Suppressor macrophage treated with lipopolysaccharide for 1 hour (primary cell): ENCODE results near the gene IL15RA.
A peak's percentile ranks its signal among the peaks of the same experiment; 100 is the strongest.
"Not testable (repeated sequence)": the region's sequence is repeated elsewhere in the genome, so short reads cannot be mapped to it uniquely, and the experiment has no call there.

ENCODE experiments used
- DNase-seq, 3 donors: peaks; one replicate each; pipeline ENCODE4 v3.0.0-alpha.2; 2020 to 2022

The IL15RA gene

DNA sequence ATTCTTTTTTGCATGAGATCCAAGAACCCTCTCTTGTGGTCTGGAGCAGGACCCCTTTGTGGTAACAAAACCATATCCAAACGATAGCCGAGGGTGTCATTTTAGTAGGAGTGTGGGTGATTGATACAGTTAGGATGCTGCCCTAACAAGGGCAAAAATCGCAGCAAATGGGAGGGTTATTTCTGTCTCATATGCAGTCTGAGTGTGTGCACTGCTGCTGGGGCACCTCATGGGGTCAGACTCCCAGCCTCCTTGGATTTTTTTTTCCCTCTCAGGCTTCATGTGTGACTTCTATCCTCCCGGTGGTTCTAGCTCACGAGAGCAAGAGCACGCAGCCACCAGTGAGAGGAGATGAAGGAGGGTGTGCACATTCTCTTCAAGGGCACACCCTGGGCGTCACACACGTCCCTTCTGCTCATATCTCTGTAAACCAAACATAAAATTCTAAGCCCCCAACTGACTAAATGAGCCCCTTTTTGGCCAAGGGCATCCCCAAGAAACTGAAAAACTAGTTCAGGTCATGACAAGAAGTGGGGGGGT, 28.6 kb upstream of the IL15RA start:
- DNase-seq = no peak

GRCh38 chr10:6005161-6005804, 27.9 kb upstream of the IL15RA start:
- DNase-seq = not testable (repeated sequence)

DNA sequence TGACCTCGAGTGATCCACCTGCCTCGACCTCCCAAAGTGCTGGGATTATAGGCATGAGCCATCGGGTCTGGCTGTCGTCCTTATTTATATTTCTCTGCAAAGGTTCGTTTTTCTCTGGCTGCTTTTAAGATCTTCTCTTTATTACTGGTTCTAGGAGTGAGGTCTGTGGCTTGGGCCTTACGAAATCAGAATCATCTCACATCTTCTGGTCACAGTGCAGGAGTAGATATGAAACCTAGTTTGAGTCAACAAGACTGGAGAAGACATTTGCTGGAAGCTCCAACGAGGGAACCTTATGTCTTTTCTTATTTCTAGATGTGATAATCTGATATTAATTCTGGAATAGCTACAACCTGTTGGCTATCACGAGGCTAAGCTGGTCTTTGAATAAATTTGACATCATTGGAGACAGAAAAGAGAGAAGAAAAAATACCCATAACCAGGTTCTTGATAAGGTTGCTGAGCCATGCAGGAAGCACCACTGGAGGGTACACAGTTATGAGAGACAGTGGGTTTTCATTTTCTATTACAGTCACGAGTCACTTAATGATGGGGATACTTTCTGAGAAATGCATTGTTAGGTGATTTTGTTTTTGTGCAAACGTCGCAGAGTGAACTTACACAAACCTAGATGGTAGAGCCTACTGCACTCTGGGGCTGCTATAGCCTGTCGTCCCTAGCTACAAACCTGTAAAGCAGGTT, 25.6 kb upstream of the IL15RA start:
- no peak for DNase-seq

- DNase-seq = no peak
Measured at GRCh38 chr10:5999440-6000165, 22.3 kb upstream of the IL15RA start.

GRCh38 chr10:5996696-5997095, 19.4 kb upstream of the IL15RA start:
- DNase-seq = no peak

DNA sequence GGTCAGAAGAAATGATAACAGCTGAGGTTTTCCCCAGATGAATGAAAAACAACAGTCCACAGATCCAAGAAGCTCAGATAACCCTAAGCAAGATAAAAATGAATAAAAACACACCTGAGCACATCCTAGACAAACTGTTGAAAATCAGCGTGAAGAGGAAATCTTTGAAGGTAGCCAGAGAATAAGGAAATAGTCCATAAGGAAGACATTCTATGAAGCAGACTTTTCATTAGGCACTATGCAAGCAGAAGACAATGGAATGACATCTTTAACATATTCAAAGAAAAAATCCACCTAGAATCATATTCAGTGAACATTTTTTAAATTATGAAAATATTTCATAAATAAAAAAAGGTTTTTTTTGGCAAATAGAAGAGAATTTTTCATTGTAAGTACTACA, 15.1 kb upstream of the IL15RA start:
- DNase-seq = no peak

GRCh38 chr10:5991708-5992107, 14.4 kb upstream of the IL15RA start:
- no peak for DNase-seq

- DNase-seq = no peak
Measured at GRCh38 chr10:5989756-5990155, 12.4 kb upstream of the IL15RA start.

DNA sequence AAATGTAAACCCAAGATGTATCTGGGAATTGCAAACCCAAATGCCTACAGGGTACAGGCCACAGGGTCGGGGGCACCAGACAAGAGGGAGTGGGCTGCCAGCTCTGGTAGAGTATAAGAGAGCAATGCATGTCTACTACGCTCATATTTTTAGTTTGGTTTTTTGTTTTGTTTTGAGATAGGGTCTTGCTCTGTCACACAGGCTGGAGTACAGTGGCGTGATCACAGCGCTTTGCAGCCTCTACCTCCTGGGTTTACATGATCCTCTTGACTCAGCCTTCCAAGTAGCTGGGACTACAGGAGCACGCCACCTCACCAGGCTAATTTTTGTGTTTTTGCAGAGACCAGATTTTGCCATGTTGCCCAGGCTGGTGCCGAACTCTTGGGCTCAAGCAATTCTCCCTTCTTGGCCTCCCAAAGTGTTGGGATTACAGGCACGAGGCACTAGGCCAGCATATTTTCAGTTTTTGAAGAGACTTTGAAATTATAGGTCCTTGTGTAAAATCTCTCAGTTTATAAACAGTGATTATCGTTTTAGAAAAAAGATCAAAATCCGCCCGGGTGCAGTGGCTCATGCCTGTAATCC, 11.1 kb upstream of the IL15RA start:
- no peak for DNase-seq

GRCh38 chr10:5987747-5988146, 10.4 kb upstream of the IL15RA start:
- DNase-seq = peak; percentile 68 to 70 (median 69)

- no peak for DNase-seq
Measured at GRCh38 chr10:5985029-5985428, 7.7 kb upstream of the IL15RA start.

DNA sequence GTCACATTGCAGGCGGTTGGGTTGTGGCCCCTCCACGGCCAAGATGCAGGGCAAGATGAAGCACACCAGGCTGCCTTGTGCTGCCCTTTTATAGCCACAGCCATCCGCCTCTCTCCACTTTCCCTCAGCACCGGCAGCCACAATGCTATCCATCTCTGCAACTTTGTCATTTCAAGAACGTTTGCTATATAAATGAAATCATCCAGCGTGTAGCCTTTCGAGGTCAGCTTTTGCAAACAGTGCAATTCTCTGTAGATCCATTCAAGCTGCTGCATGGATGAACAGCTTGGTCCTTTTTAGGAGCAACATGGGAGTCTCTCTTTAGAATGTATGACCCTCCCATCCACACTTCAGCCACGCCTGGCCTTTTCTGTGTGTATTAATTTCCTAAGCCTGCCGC, 6.4 kb upstream of the IL15RA start:
- no peak for DNase-seq

DNA sequence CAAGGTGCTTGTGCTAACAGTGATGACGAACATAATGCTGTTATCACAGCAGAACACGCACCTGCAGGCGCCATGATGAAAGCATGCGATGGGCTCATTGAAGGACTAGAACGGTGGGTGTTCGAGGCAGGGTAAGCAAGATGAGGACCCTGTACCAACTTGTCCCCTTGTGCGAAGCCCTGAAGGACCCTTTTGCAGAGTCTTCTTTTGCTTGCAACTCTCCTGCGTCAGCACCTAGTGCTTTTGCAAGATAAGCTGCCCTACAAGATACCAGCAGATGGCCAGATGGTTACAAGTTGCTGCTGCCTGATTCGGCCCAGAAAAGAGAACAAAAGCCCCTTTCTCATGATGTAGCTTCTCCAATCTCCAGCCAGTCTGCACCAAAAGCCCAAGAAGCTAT, 4.2 kb upstream of the IL15RA start:
- no peak for DNase-seq

GRCh38 chr10:5978230-5978489, 817 bp upstream of the IL15RA start:
- no peak for DNase-seq

GRCh38 chr10:5976512-5977470, 552 bp downstream of the IL15RA start:
- peak; percentile 49 to 83 (median 52) for DNase-seq

DNA sequence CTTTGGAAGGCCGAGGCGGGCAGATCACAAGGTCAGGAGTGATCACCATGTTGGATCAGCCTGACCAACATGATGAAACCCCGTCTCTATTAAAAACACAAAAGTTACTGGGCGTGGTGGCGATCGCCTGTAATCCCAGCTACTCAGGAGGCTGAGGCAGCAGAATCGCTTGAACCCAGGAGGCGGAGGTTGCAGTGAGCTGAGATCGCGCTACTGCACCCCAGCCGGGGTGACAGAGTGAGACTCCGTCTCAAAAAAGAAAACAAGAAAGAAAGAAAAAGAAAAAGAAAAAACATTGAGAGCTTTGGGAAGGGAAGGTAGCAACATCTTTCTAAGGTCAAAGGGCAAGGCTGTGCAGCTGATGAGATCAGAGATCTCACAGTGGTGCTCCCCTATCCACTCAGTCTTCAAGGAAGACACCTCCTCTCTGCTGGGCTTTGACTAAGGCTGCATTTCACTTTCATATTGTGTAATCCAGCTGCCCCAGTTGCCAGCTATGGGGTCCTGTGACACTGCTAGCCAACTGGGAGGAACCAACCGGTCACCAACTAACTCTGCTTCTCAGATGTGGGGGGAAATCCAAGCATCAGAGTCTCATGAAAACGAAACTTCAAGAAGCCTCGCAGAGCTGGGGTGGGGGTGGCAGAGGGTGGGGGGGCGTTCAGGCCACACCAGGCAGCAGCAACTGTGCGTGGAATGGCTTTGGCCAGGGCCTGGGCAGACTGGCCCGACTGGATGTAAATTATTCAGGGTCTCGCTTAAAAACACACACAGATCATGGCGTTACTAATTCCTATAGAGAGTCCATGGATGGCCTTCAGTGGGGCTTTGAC, 1.5 kb downstream of the IL15RA start:
- peak; percentile 94 to 99 (median 95) for DNase-seq

- DNase-seq = no peak
Measured at GRCh38 chr10:5973069-5973468, 4.3 kb downstream of the IL15RA start.

DNA sequence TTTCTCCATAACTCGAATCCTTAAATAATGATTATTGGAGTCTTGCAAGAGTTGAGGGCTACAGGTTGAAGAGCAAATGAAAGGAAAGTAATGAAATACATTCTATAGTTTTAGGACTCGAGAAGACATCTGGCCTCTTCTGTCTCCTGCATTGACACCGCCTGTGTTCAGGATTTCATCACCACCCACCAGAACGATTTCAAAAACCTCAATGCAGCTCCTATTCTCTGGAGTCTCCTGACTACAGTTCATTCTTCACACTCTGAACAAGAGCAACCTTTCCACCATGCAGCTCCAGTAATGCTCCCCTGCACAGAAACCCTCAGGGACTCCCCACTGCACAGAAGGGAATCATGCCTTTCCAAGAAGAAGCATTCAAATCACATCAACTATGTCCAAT, 5.5 kb downstream of the IL15RA start:
- peak in 2 of 3 donors; percentile 16 to 28 for DNase-seq

GRCh38 chr10:5971315-5971832, 6.0 kb downstream of the IL15RA start:
- peak; percentile 66 to 75 (median 69) for DNase-seq

DNA sequence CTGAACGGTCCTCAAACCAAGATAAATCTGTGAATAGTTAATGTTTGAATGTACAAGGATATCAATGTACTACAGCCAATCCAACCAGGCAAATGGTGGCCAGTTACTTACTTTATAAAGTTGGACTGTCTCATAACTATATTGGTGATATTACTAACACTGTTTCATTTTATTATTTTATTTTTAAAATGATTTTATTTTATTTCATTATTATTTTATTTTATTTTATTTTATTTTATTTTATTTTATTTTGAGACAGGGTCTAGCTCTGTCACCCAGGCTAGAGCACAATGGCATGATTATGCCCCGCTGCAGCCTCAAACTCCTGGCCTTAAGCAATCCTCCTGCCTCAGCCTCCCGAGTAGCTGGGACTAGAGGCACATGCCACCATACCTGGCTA, 6.8 kb downstream of the IL15RA start:
- no peak for DNase-seq

DNA sequence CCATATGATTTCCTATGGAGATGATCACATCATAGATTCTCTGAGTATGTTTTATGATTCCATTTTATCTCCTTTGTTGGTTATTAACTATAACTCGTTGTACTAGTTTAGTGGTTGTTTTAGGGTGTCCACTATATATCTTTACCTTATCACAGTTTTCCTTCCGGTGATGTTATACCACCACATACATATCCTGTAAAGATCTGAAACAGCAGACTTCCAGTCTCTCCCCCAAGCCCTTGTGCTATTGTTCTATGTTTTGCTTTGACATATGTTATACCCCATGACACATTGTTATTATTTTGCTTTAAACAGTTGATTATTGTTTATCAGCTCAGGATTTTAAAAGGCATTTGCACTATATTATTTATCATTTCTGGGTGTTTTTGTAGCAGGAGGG, 7.3 kb downstream of the IL15RA start:
- DNase-seq = no peak
